Left lung (tissue), 10 donors: ENCODE measurements around the gene IGFALS. TPM values are rescaled to one million over a fixed set of nuclear protein-coding genes. Genes with fewer than 3 reads are reported as not detected.

ENCODE experiments used
- ATAC-seq: fragments of 200-7000 bp; cut with Tn5 transposase; one replicate; pipeline ENCODE4 v1.9.1; 2020; ENCODE audit warnings: moderate library complexity
- DNase-seq, 4 donors: peaks; one replicate each; pipeline ENCODE4 v3.0.0-alpha.2; 2013 to 2020
- H3K27ac ChIP-seq, 2 donors: fragments of 200-600 bp; sonication (generic) in 1 of 2; one replicate each; pipeline versions ENCODE4 v1.5.0 to v1.8.0; 2020 to 2021
- H3K27me3 ChIP-seq, 2 donors: fragments of 200-600 bp; sonication (generic) in 1 of 2; one replicate each; pipeline versions ENCODE4 v1.5.0 to v1.8.0; 2020 to 2021
- H3K36me3 ChIP-seq, 2 donors: fragments of 200-600 bp; sonication (generic) in 1 of 2; one replicate each; pipeline versions ENCODE4 v1.5.0 to v1.8.0; 2020 to 2021
- H3K4me1 ChIP-seq, 2 donors: fragments of 200-600 bp; one replicate each; pipeline ENCODE4 v1.8.0; 2021
- H3K4me3 ChIP-seq, 2 donors: fragments of 200-600 bp; sonication (generic) in 1 of 2; one replicate each; pipeline versions ENCODE4 v1.5.0 to v1.8.0; 2020 to 2021; ENCODE audit warnings: mild to moderate bottlenecking in 1 of 2
- H3K9me3 ChIP-seq, 2 donors: fragments of 200-600 bp; sonication (generic) in 1 of 2; one replicate each; pipeline versions ENCODE4 v1.5.0 to v1.8.0; 2020 to 2021
- CTCF ChIP-seq, 2 donors: fragments of 200-600 bp; sonication (generic) in 1 of 2; IDR thresholded peaks; one replicate each; pipeline versions ENCODE4 v1.5.0 to v1.8.0; 2021; ENCODE audit warnings: antibody characterized with exemption in 2 of 2
- intact Hi-C, 2 donors: fragments of 100-400 bp; cut with DNase I; formaldehyde crosslinking; loops; one replicate each; pipeline versions ENCODE4 v1.11.2 to v1.14.2; 2022
- polyA plus RNA-seq, 6 donors: library from polyadenylated mRNA; unstranded; fragments of 120-200 nt; gene quantifications; one replicate each; pipeline ENCODE4 v1.2.1, GENCODE V29; 2013; ENCODE audit not compliant: insufficient read length in 6 of 6
- total RNA-seq, 2 donors: library from RNA; stranded (reverse); fragmentation: NEBNext Ultra II Directional; extraction: Animal tissue kit (Norgen Biotek cat#: 25700); gene quantifications; one replicate each; pipeline ENCODE4 v1.2.1, GENCODE V29; 2021
- donor health status: DM: no; HTN: yes; CAD: no.
- donor health status: DM: no; HTN: no; CAD: no.

Gene IGFALS
- total and polyA plus RNA-seq, 8 donors, result 0.37 to 3.3 (median 2.4) TPM

- ATAC-seq (no peak), DNase-seq (peak in 1 of 4 donors; percentile 33)
- no peak for TF ChIP-seq CTCF (IDR thresholded peaks at IDR 0.05)
- peaks cover 0 to 60% of the 10 kb centered on the region in 2 donors for H3K36me3 ChIP-seq
- intact Hi-C loops, result no loop called here
- peaks cover 0 to 7% of the 10 kb centered on the region in 2 donors for H3K4me1 ChIP-seq
- H3K9me3 ChIP-seq, result no peaks in the 10 kb centered on the region
- no peak overlapping the region for H3K4me3 ChIP-seq
- no peaks in the 10 kb centered on the region for H3K27me3 ChIP-seq
- H3K27ac ChIP-seq, result no peak overlapping the region
Observed at GRCh38 chr16:1810536-1810935, 17.0 kb upstream of the IGFALS start.

- Histone ChIP-seq H3K27me3 (no peaks in the 10 kb centered on the region), H3K27ac (no peak overlapping the region), H3K4me3 (no peak overlapping the region), H3K36me3 (peaks cover 0 to 55% of the 10 kb centered on the region in 2 donors), H3K4me1 (peaks cover 0 to 7% of the 10 kb centered on the region in 2 donors), H3K9me3 (no peaks in the 10 kb centered on the region)
- intact Hi-C loops, result no loop called here
- ATAC-seq, result no peak
- TF ChIP-seq CTCF (IDR thresholded peaks at IDR 0.05), result no peak
- DNase-seq, result peak in 1 of 4 donors; percentile 57
Observed at GRCh38 chr16:1810106-1810505, 16.6 kb upstream of the IGFALS start.

GRCh38 chr16:1809281-1809801 lies 15.8 kb upstream of the IGFALS start:
- DNase-seq (peak in 1 of 4 donors; percentile 57), ATAC-seq (no peak)
- no peak overlapping the region for H3K4me3 ChIP-seq
- no peaks in the 10 kb centered on the region for H3K27me3 ChIP-seq
- peaks cover 0 to 51% of the 10 kb centered on the region in 2 donors for H3K36me3 ChIP-seq
- H3K4me1 ChIP-seq, result peaks cover 0 to 7% of the 10 kb centered on the region in 2 donors
- intact Hi-C loops, result no loop called here
- TF ChIP-seq CTCF (IDR thresholded peaks at IDR 0.05), result no peak
- no peak overlapping the region for H3K27ac ChIP-seq
- no peaks in the 10 kb centered on the region for H3K9me3 ChIP-seq

- Histone ChIP-seq H3K36me3 (peaks cover 0 to 45% of the 10 kb centered on the region in 2 donors), H3K4me3 (no peak overlapping the region), H3K9me3 (no peaks in the 10 kb centered on the region), H3K27ac (no peak overlapping the region), H3K27me3 (no peaks in the 10 kb centered on the region), H3K4me1 (peaks cover 0 to 7% of the 10 kb centered on the region in 2 donors)
- ATAC-seq, result no peak
- DNase-seq, result peak in 1 of 4 donors; percentile 47
- intact Hi-C loops, result no loop called here
- no peak for TF ChIP-seq CTCF (IDR thresholded peaks at IDR 0.05)
Observed at GRCh38 chr16:1808691-1809090, 15.2 kb upstream of the IGFALS start.

GRCh38 chr16:1807626-1808025 lies 14.1 kb upstream of the IGFALS start:
- Histone ChIP-seq H3K9me3 (no peaks in the 10 kb centered on the region), H3K27me3 (no peaks in the 10 kb centered on the region), H3K4me3 (no peak overlapping the region), H3K36me3 (peaks cover 0 to 37% of the 10 kb centered on the region in 2 donors), H3K4me1 (peaks cover 0 to 2% of the 10 kb centered on the region in 2 donors), H3K27ac (no peak overlapping the region)
- ATAC-seq (no peak), DNase-seq (peak in 1 of 4 donors; percentile 37)
- TF ChIP-seq CTCF (IDR thresholded peaks at IDR 0.05), result no peak
- intact Hi-C loops, result no loop called here
